HT1080 (cell line): ENCODE results near the gene DMPK. TPM values are rescaled to one million over a fixed set of nuclear protein-coding genes. Genes with fewer than 3 reads are reported as not detected.
"Not testable (repeated sequence)": the region's sequence is repeated elsewhere in the genome, so short reads cannot be mapped to it uniquely, and the experiment has no call there.

Experiments
- DNase-seq: peaks from one replicate; pipeline ENCODE4 v3.0.0-alpha.2; 2015; ENCODE audit warnings: low read depth
- total RNA-seq: library from RNA; depleted of rRNA; stranded (reverse); fragments of >200 nt; shearing (Covaris generic); gene quantifications from 2 replicates; pipeline ENCODE4 v1.2.3, GENCODE V29; 2014; rRNA removed

DMPK gene
- total RNA-seq, 1 experiment from 2014 or later, result 7.0 TPM

DNA sequence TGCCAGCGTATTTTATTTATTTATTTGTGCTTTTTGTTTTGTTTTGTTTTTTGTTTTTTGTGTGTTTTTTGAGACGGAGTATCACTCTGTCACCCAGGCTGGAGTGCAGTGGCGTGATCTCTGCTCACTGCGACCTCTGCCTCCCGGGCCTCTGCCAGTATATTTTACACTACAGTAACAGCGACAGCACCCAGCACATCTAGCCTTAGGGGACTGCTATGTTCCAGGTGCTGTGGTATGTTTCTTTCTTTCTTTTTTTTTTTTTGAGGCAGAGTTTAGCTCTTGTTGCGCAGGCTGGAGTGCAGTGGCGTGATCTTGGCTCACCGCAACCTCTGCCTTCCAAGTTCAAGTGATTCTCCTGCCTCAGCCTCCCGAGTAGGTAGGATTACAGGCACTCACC is 30.8 kb downstream of the DMPK start:
- DNase-seq, result not testable (repeated sequence)

DNA sequence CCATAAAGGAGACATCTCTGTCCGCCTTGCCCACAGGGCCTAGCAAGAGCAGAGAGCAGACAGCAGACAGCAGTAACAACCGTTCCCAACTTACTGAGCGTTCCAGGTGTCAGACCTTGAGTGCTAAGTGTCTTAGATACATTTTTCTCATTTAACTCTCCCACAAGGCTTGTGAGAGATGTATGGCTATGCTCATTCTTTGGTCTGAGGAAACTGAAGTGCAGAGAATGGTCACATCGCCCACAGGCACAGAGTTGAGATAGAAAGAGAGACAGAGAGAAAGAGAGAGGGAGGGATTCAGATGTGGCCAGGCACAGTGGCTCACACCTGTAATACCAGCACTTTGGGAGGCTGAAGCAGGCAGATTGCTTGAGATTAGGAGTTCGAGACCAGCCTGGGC is 34.8 kb downstream of the DMPK start:
- DNase-seq, result no peak

DNA sequence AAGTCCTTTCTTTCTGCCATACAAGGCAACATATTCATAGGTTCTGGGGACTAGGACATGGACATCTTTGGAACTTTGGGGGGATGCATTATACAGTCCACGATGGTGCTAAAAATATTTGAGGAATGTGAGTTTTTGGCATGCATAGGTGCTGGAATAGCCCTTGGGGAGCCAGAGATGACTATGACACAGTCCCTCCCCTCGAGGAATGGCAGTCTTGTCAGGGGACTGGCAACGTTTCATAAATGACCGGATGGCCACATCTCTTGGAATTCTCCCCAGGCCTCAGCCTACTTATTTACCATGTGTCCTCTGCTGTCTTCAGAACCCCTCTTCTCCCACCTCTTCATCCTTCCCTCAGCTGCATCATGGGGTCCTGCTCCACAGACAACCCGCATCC is 35.4 kb downstream of the DMPK start:
- DNase-seq, result no peak

DNA sequence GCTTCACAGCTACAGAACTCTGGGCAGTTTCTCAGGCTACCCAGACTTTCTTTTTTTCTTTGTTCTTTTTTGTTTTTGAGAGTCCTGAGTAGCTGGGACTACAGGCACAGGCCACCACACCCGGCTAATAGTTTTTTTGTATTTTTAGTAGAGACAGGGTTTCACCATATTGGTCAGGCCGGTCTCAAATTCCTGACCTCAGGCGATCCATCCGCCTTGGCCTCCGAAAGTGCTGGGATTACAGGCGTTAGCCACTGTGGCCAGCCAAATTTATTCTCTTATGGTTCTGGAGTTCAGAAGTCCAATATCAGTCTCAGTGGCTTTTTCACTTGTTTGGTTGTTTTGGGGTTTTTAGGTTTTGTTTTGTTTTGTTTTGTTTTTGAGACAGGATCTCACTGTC is 36.7 kb downstream of the DMPK start:
- DNase-seq, result no peak

DNA sequence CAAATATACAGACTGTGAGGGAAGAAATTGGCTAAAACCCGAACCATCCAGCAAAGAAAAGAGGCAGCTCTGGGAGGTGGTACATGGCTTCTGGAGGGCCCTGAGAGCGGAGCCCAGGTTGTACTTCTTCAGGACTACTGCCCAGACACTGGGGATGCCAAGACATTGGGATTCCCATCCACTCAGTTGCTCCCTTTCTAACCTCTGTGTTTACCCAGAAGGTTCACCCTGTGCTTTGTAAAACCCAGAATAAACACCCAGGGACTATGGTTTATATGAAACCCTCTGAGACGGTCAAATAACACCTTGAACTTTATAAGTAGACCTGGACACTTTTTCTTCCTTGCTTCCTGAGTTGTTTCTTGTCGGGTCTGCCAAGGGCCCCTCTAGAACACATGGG is 39.3 kb downstream of the DMPK start:
- no peak for DNase-seq

DNA sequence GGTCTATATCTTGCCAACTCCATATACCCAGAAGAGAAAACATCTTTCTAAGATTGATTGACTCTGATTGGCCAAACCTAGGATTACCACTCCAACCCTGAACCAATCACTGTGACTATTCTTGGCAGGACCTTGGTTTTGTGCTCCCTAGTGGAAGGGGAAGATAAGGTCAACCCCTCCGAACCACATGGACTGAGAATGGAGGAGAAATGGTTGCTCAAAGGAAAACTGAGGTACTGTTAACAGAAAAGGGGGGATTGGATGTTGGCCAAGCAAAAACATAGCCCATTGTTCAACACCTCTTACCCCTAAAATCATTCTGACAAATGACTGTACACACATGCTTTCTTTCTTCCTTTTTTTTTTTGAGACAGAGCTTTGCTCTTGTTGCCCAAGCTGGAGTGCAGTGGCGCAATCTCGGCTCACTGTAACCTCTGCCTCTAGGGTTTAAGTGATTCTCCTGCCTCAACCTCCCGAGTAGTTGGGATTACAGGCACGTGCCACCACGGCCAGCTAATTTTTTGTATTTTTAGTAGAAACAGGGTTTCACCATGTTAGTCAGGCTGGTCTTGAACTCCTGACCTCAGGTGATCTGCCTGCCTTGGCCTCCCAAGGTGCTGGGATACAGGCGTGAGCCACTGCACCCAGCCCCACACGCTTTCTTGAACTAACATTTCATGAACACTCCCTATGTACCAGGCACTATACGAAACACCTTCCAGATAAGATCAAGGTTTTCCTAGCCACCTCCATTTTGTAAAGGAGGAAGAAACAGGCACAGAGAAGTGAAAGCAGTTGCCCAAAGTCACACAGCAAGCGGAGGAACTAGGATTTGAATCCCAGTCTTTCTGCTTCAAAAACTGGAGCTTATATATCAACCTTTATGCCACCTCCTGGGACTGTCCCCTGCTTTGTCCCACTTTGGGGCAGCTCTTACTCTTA is 42.5 kb downstream of the DMPK start:
- peak; percentile 57 for DNase-seq

DNA sequence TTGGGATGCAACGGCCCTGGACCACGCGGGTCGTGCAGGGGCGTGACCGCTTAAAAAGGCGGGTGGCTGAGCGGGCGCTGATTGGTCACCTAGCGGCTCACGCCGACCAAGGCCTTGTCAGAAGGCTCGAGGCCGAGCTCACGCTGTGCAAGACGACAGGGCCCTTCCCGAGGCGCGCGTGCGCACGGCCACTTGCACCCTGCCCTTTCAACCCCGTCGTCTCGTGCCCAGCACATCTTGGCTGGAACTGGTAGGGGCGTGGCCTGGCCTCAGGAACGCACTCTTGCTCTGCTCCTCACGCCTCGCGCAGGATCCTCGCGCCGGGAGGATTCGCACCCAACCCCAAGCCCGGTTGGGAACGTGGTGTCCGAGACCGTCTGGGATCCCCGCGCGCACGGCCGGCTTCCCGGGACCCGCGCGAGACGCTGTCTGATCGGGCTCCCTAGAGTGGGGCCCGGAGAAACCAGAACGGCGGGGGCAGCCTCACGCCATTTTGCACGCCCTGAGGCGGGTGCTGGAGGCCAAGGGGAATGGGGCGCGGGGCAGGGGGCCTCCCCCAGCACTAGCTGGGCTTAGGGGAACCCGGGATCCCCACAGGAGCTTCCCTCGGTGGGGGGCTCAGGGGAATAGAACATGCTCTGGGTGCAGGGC is 49.0 kb downstream of the DMPK start, which contains the start of gene MEIOSIN:
Gene MEIOSIN (plus strand): TSS at position 280 of the 651 bp plus-strand sequence. CDS start 1,938 bp downstream, outside the sequence.
- DNase-seq, result no peak

DNA sequence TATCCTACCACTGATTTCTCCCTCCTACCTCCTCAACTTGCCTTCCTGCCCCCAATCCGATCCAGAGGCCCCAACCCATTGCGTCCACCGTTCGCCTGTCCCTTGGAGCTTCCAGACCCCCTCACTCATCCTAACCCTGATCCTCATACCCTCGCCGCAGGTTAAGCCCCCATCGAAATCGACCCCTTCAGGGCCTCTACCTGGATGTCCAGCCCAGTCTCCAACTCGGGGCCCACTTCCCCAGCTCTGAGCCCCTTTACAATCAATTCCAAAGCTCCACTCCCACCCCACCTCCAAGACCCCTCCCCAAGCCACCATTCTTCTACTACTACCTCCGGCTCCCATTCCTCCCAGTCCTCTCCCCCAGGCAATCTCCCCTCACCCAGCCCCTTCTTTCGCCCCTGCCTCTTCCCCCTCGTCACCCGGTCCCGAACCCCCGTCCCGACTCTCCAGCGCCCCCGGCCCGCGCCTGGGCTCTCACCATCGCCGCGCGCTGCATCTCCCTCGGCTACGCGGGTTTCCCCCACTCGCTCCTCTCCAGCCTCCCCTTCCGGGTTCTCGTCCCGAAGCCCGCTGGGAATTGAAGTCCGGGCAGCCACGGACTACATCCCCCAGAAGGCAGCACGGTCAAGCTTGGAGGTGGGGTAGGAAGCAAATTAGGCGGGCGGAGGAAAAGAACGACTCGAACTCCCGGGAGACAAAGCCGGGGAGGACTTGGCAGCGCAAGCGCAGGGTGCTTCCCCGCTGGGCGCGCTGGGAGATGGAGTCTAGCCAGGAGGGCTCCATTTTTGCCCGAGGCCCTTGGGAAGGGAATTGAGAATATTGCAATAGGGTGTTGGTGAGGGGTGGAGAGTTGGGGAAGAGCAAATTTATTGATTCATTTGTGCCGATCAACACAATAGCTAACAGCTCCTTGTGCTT is 51.7 kb downstream of the DMPK start, which contains the start of gene FBXO46:
Gene FBXO46 (minus strand): TSS at position 529 of the 921 bp plus-strand sequence. CDS start 17,401 bp downstream, outside the sequence.
- peak; percentile 99 for DNase-seq

DNA sequence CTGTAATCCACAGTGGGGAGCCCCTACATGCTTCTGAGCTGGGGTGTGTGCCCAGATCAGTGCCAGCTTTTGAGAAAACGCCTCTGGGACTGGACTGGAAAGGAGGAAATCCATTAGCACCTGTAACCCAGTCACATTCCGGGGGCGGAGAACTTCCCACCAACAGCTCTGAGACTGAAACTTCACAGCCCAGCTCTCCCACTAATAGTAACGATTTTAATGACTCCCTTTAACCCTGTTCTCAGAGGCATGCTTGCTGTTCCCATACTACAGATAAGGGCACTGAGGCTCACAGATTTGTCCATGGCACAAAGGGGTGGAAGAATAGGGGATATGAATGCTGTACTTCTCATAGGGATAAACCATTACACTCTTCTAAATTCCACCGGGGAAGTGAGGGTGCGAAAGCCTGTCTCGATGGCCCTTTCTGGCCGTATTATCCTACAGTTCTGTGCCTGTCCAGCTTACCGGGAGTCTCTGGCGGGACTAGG is 52.4 kb downstream of the DMPK start:
- no peak for DNase-seq

DNA sequence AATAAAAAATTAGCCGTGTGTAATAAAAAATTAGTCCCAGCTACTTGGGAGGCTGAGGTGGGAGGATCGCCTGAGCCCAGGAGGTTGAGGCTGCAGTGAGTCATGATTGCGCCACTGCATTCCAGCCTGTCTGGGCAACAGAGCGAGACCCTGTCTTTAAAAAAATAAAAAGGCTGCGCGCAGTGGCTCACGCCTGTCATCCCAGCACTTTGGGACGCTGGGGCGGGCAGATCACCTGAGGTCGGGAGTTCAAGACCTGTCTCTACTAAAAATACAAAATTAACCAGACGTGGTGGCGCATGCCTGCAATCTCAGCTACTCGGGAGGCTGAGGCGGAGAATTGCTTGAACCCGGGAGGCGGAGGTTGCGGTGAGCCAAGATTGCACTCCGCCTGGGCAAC is 53.6 kb downstream of the DMPK start:
- DNase-seq, result not testable (repeated sequence)

DNA sequence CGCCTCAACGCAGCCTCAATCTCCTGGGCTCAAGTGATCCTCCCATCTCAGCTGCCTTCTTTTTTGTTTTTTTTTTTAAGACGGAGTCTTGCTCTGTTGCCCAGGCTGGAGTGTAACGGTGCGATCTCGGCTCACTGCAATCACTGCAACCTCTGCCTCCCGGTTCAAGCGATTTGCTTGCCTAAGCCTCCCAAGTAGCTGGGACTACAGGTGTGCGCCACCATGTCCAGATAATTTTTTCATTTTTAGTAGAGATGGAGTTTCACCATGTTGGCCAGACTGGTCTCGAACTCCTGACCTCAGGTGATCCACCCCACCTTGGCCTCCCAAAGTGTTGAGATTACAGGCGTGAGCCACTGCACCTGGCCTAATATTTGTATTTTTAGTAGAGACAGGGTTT is 62.2 kb downstream of the DMPK start:
- not testable (repeated sequence) for DNase-seq

Other genes with a start within 250 kb of the DMPK start
- 12.4 and 14.3 TPM in 2 replicates for gene OPA3, start 197.7 kb downstream of the DMPK start, total RNA-seq
- gene GPR4, start 180.3 kb downstream of the DMPK start, total RNA-seq, result 0.03 and 0.10 TPM in 2 replicates
- gene EML2, start 143.1 kb downstream of the DMPK start, total RNA-seq, result 18.8 and 28.4 TPM in 2 replicates
- 0.07 and 0.23 TPM in 2 replicates for gene GIPR, start 114.3 kb downstream of the DMPK start, total RNA-seq
- 612 and 1,194 TPM in 2 replicates for gene SNRPD2, start 90.5 kb downstream of the DMPK start, total RNA-seq
- 16.9 and 20.9 TPM in 2 replicates for gene QPCTL, start 89.8 kb downstream of the DMPK start, total RNA-seq
- gene FBXO46, start 51.6 kb downstream of the DMPK start, total RNA-seq, result 9.5 and 14.2 TPM in 2 replicates
- gene MEIOSIN, start 49.1 kb downstream of the DMPK start, total RNA-seq, result 0.07 and 0.37 TPM in 2 replicates
- 7.7 and 10.2 TPM in 2 replicates for gene SIX5, start 13.2 kb downstream of the DMPK start, total RNA-seq
- gene DMWD, start 10.4 kb upstream of the DMPK start, total RNA-seq, result 35.9 and 44.3 TPM in 2 replicates
- 0.13 TPM in 1 of 2 replicates, not detected in the other for gene RSPH6A, start 32.8 kb upstream of the DMPK start, total RNA-seq
- 73.4 and 89.3 TPM in 2 replicates for gene SYMPK, start 80.7 kb upstream of the DMPK start, total RNA-seq
- gene FOXA3, start 81.8 kb upstream of the DMPK start, total RNA-seq, result 2.2 and 2.8 TPM in 2 replicates
- gene IRF2BP1, start 103.7 kb upstream of the DMPK start, total RNA-seq, result 57.1 and 57.4 TPM in 2 replicates
- 2.2 and 4.4 TPM in 2 replicates for gene MYPOP, start 120.1 kb upstream of the DMPK start, total RNA-seq
- gene NANOS2, start 132.3 kb upstream of the DMPK start, total RNA-seq, result not detected in 2 replicates
- 0.47 and 0.59 TPM in 2 replicates for gene NOVA2, start 191.4 kb upstream of the DMPK start, total RNA-seq
- gene CCDC61, start 213.0 kb upstream of the DMPK start, total RNA-seq, result 4.7 and 8.7 TPM in 2 replicates
- not detected in 2 replicates for gene PGLYRP1, start 240.6 kb upstream of the DMPK start, total RNA-seq